GM19463 (cell line): ENCODE data around the gene ALG1L2.
"Not testable (repeated sequence)": the region's sequence is repeated elsewhere in the genome, so short reads cannot be mapped to it uniquely, and the experiment has no call there.

ENCODE experiments used
- ATAC-seq: cut with Tn5 transposase; IDR thresholded peaks from one replicate; pipeline ENCODE4 v1.9.1; 2021; ENCODE audit warnings: mild to moderate bottlenecking, moderate library complexity; ENCODE audit not compliant: unreplicated experiment

The ALG1L2 gene

GRCh38 chr3:130093741-130094391, 12.2 kb downstream of the ALG1L2 start:
- ATAC-seq = no peak

- not testable (repeated sequence) for ATAC-seq
Measured at GRCh38 chr3:130094491-130094941, 12.9 kb downstream of the ALG1L2 start.

- not testable (repeated sequence) for ATAC-seq
Measured at GRCh38 chr3:130095858-130096257, 14.2 kb downstream of the ALG1L2 start.

- not testable (repeated sequence) for ATAC-seq
Measured at GRCh38 chr3:130097096-130097495, 15.5 kb downstream of the ALG1L2 start.

- not testable (repeated sequence) for ATAC-seq
Measured at GRCh38 chr3:130097690-130098638, 16.3 kb downstream of the ALG1L2 start.

- ATAC-seq = not testable (repeated sequence)
Measured at GRCh38 chr3:130098639-130099385, 17.2 kb downstream of the ALG1L2 start.

GRCh38 chr3:130102545-130102944, 20.9 kb downstream of the ALG1L2 start:
- ATAC-seq = not testable (repeated sequence)

- not testable (repeated sequence) for ATAC-seq
Measured at GRCh38 chr3:130104191-130104590, 22.6 kb downstream of the ALG1L2 start.

GRCh38 chr3:130107333-130107995, 25.8 kb downstream of the ALG1L2 start:
- ATAC-seq = not testable (repeated sequence)

GRCh38 chr3:130108836-130109585, 27.4 kb downstream of the ALG1L2 start:
- not testable (repeated sequence) for ATAC-seq

GRCh38 chr3:130110386-130111169, 28.9 kb downstream of the ALG1L2 start:
- not testable (repeated sequence) for ATAC-seq

- peak; percentile 99 for ATAC-seq
Measured at GRCh38 chr3:130111185-130111864, 29.7 kb downstream of the ALG1L2 start.

- peak; percentile 57 for ATAC-seq
Measured at GRCh38 chr3:130111865-130112747, 30.5 kb downstream of the ALG1L2 start.

- ATAC-seq = not testable (repeated sequence)
Measured at GRCh38 chr3:130112748-130113073, 31.1 kb downstream of the ALG1L2 start.

GRCh38 chr3:130115400-130115799, 33.8 kb downstream of the ALG1L2 start:
- ATAC-seq = not testable (repeated sequence)

- ATAC-seq = no peak
Measured at GRCh38 chr3:130117933-130118332, 36.3 kb downstream of the ALG1L2 start.

GRCh38 chr3:130119824-130120223, 38.2 kb downstream of the ALG1L2 start:
- not testable (repeated sequence) for ATAC-seq
